ENCODE measurements around the gene SCGB3A1.

Gene SCGB3A1

DNA sequence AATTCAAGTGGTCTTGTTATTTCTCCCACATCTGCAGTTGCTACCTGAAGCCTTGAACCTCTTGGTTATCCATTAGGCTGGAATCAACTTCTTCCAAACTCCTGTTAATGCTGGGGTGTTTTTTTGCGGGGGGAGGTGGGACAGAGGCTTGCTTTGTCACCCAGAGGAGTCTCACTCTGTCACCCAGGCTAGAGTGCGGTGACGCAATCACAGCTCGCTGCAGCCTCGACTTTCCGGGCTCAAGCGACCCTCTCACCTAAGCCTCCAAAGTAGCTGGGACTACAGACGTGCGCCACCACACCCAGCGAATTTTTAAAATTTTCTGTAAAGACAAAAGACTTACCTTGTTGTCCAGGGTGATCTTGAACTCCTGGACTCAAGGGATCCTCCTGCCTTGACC, 4.4 kb downstream of the SCGB3A1 start:
- no peak for DNase-seq (ENCODE audit: low read depth)

DNA sequence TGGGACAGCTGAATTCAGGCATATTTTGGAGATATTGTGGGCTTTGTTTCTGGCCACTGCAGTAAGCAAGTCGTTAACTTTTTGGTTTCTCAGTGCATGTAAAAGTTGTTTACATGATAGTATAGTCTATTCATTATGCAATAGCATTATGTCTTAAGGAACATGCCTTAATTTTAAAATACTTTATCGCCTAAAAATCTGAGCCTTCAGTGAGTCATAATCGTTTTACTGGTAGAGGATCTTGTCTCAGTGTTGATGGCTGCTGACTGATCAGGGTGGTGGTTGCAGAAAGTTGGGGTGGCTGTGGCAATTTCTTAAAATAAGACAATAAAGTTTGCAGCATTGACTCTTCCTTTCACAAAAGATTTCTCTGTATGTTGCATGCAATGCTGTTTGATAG, 5.1 kb downstream of the SCGB3A1 start:
- DNase-seq (ENCODE audit: low read depth), result no peak

DNA sequence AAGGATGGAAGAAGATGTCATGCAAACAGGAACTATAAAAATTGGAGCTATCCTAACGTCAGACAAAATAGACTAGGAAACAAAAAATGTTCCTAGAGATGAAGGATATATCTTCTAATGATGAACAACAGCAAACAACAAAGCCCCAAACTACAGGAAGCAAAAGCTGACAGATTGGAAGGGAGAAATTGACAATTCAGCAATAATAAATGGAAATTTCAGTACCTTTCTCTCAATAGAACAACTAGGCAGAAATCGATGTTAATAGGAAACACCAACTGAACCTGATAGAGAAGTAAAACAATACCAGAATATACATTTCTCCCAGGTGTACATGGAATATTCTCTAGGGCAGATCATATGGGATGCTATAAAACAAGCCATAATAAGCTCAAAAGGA, 7.6 kb downstream of the SCGB3A1 start:
- DNase-seq (ENCODE audit: low read depth), result no peak

DNA sequence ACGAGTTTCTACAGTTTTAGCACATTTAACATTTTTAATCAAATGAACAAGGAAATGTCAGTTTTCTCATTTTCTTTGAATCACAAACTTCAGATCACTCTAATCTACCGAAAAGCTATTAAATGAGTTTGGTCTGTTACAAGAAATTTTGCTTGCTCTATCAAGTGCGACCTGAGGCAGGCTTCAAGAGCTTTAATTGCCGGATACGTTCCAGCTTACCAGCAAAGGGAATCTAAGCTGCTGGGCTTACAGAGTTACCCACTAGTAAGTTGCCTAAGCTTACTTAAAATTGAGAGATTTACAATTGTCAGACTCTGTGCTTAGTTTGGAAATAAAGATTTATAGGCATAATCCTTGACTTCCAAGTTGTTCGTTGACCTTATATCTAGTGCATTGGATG, 10.6 kb downstream of the SCGB3A1 start:
- DNase-seq (ENCODE audit: low read depth), result no peak

DNA sequence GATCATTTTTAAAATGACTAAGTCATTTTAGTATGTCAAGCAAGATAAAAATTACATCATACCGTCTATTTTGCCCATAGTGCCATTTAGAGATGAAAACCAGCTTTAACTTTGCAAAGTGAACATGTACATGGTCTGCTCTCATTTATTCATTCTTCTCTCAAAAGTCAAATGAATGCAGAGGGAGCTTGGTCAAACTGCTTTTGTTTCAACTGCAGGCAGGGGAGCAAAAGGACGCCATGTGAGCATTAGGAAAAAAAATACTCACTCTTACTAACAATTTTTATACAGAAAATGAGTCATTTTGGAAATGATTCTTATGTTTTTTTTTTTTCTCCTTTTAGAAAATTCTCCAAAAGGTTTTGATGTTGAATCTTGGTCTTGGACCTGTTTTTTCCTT, 15.7 kb downstream of the SCGB3A1 start:
- no peak for DNase-seq (ENCODE audit: low read depth)

DNA sequence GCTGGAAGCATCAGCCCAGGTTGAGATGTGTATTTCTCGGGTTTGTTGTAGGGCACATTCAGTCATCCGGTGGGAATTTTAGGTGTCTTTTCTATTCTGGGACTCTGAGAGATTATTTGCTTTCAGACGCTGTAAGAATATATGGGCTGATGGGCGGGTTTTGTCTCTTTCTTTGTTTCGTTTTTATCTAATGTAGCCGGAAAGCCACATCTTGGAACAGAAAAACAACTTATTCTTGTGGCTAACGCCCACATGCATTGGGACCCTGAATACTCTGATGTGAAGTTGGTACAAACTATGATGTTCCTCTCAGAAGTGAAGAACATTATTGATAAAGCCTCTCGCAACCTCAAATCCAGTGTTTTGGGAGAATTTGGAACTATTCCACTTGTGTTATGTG, 22.4 kb downstream of the SCGB3A1 start:
- DNase-seq (ENCODE audit: low read depth), result no peak

DNA sequence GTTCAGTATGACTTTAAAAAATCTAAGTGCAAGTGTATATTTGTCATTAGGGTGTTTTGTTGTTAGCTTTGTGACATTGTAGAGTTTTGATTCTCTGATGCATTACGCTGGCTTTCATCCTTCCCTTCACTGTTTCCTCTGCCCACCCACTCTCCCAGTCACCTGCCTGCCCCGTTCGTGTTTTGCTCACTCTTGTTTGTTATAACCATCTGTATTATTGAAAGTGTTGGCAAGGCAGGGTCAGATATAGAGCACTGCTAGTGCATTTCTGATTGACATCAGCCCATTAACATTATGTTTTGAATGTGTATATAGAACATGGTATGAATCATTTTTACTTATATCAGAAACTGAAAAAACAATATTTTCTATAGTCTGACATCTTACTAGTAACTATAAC, 27.3 kb downstream of the SCGB3A1 start:
- no peak for DNase-seq (ENCODE audit: low read depth)

DNA sequence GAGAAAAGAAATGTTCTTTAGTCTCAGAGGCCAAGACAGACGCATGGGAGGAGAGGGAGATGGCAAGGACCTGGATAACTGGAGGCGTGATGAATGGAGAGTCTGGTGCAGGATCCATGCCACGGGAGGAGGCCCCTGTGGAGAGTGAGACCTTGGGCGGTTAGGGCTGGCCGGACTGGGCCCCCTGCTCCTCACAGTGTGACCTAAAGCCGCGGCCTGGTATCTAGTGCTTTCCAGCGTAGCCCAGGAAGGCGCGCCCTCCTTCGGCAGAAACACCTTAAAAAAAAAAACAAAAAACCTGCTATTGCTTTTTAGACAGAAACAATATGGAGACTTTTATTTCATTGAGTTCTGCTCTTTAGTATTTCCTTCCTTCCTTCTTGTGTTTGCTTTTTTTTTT, 33.1 kb downstream of the SCGB3A1 start:
- DNase-seq (ENCODE audit: low read depth), result no peak

DNA sequence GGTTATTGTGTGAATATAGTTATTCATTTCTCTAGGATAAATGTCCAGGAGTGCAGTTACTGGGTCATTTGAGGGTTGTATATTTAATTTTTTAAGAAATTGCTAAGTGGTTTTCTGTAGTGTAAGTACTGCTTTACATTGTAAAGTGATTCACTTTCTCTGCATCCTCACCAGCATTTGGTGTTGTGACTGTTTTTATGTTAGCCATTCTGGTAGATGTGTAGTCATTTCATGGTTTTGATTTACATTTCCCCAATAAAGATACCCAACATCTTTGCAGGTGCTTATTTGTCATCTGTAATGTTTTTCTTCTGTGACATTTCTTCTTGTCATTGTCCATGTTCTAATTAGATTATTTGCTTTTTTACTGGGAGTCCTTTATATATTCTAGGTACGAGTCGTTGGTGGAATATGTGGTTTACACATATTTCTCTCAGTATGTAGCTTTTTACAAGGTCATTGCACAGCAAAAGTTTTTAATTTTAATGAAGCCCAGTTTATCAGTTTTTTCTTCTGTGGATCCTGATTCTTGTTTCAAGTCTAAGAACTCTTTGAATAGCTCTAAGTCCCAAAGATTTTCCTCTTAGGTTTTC, 34.0 kb downstream of the SCGB3A1 start:
- DNase-seq (ENCODE audit: low read depth), result no peak

DNA sequence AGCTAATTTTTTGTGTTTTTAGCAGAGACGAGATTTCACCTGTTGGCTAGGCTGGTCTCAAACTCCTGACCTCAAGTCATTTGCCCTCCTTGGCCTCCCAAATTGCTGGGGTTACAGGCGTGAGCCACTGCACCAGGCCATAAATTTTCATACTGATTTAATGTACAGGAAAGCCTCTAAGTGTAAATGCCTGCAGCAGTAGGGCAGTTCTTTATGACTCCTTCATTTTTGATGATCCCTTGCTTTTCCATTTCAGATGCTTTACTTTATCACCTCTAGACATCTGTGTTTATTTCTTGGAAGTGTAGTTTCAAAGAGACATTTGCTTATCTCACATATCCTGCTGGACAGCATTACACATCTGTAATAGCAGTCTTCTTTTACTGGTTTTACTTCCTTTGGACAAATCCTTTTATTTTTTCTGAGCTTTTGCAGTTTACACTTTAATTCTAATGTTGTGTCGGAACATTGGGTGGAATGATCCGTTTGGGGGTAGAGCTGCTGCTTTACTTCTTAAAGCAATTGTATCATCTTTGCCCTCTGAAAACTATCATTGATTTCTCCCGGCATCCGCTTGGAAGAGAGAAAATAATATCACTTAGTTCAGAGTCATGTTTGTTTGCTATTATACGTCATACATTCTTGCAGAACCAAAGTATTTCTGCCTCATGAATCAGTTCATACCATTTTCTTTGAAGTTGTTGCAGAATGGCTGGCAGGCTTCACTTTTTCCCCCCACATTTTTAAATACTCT, 36.0 kb downstream of the SCGB3A1 start:
- DNase-seq (ENCODE audit: low read depth), result no peak

DNA sequence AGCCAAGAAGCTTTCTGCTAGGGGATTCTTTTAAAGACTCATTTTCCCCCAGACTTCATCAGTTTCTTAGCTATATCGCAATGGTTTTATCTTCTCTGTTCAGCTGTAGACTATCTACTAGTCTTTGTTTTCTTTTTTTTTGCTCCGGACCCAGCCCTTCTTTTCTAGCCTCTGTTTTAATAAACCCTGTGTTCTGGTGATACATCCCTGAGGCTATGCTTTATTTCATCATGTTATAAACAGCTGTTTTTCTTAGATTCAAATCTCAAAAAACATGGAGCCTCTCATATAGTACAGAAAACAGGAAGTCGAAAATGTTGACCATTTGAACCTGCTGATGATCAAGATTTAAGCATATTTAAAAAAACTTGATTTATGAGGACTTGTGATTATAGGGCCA, 37.8 kb downstream of the SCGB3A1 start:
- no peak for DNase-seq (ENCODE audit: low read depth)

DNA sequence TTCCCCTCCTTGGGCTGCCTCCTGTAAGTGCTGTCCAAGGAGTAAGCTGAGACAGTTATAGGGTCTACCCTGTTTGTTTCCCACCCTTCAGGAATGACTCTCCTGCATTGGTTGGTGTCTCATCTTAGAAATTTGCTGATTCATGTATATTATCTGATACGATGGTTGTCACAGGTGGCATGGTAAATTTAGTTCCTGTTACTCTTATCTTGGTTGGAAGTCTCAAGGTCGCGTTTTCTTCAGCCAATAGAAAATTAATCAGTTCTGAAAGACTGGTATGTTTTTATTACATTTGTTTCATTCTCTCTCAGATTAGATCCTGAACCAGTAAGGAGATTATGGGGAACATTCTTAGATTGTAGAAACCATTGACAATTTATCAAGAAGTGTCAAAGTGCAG, 42.7 kb downstream of the SCGB3A1 start:
- DNase-seq (ENCODE audit: low read depth), result no peak

DNA sequence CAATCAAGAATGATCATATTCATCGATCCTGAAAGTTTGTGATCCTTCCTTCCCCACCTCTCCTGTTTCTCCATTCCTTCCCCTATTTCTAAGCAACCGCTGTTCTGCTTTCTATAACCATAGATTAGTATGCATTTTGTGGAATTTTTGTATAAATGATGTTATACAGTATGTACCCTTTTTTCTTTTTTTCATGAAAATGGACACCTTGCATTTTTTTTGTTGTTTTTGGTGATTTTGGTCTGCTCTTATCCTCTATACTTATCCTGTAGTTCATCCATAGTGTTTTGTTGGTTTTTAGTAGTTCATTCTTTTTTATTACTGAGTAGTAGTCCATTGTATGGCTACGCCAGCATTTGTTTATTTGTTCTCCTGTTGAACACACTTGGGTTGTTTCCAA, 46.1 kb downstream of the SCGB3A1 start:
- DNase-seq (ENCODE audit: low read depth), result no peak

DNA sequence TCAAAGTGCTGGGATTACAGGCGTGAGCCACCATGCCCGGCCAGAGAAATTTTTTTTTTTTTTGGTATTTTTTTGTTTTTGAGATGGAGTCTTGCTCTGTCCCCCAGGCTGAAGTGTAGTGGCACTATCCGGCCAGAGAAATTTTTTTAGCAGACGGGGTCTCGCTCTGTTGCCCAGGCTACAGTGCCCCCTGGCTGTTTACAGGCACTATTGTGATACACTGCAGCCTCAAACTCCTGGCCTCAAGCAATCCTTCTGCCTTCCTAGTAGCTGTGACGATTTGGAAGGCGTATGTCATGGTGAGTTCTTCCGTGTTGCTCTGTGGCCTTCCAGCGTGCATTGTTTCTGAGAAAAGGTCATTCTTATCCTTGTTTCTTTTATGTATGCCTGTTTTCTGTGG, 49.6 kb downstream of the SCGB3A1 start:
- no peak for DNase-seq (ENCODE audit: low read depth)
